HTR-8/SVneo (cell line): ENCODE data around the gene DEK.
"Not testable (repeated sequence)": the region's sequence is repeated elsewhere in the genome, so short reads cannot be mapped to it uniquely, and the experiment has no call there.

Source experiments
- DNase-seq: peaks from one replicate; pipeline ENCODE4 v3.0.0; 2011; ENCODE audit warnings: low spot score, mixed read lengths; ENCODE audit not compliant: insufficient read length
- FAIRE-seq: peaks from 2 replicates; lab custom pipeline; 2011; peaks lifted over from hg19 to GRCh38; lab: Jason Lieb, UNC

The DEK gene

DNA sequence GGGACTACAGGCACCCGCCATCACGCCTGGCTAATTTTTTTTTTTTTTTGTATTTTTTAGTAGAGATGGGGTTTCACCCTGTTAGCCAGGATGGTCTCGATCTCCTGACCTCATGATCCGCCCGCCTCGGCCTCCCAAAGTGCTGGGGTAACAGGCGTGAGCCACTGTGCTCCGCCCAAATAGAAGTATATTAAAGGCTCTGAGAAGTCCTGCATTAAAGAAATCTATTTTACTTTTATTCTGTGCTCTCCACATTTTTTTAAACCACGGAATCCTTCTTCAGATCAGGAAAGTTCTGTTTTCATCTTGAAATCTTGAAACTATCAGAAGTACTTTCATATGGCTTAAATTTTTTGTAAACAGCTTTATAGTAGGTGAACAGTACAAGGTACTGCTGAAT lies 55.6 kb downstream of the DEK start:
- not testable (repeated sequence) for FAIRE-seq

DNA sequence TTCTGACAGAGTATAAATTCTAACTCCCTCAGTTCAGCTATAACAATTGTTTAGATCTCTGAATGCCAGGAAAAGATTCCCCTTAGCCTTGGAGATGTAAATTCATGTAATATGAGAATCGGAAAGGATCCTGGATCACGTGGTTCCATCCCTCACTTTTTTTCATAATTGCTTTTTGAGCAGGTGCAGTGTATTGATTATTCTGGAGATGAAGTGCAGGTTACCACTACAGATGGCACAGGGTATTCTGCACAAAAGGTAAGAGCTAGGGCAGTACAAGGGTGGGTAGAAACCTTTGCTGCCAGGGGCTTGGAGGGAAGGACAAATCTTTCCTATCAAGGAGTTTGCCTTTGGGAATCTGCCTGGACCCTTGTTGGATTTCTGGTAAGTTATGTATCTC lies 56.4 kb downstream of the DEK start:
- FAIRE-seq (no peak), DNase-seq (no peak)

More for the DNA sequence above, 55.6 kb downstream of the DEK start:
- DNase-seq, result not testable (repeated sequence)

DNA sequence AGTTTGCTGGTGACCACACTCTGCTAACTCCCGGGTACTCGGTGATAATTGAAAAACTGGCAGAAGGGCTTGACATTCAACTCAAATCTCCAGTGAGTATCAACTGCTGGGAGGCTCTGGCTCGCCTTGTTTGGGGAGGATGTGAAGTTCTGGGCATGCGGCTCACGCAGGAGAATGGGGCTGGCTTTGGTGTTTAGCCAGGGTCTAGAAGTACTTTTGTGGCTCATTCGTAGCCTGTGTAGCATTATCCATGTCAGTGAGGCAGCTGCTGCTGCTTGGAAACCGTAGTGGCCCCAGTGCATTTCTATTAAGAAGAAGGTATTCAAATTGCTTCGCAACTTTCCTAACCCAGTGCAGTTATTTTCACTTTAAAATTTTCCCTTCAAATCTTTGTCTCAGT lies 56.9 kb downstream of the DEK start:
- no peak for FAIRE-seq
- no peak for DNase-seq

DNA sequence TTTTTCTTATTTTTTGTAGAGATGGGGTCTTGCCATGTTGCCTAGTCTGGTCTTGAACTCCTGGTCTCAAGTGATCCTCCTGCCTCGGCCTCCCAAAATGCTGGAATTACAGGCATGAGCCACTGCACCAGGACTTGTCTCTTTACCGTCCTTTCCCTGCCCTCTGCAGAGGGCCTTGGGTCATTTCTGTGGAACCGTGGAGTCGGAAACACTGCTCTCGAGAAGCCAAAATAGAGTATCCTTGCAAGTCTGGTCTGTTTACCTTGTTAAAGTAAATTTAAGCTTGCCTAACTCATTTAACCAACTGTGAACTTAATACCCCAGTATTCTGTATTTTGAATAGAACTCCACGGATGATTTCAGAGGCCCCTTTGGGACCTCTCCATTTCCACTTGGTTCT lies 57.7 kb downstream of the DEK start:
- DNase-seq (no peak), FAIRE-seq (no peak)

DNA sequence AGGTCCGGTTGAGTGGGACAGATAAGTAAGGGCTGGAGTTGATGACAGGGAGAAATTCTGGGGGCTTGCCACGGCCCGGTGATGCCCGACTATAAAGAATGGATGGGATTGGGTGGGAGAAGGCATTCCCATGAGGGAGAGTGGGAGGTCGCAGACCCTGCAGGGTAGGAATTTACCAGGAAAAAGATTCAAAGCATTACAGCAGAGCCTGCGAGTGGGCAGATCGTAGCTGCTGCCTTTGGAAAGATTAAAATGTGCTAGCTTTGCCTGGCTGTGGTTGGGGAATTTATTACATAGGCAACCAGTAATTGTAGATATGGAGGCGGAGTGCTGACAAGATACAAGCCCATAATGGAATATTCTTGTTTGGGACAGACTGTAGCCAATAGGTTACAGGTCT lies 59.6 kb downstream of the DEK start:
- DNase-seq (no peak), FAIRE-seq (no peak)

DNA sequence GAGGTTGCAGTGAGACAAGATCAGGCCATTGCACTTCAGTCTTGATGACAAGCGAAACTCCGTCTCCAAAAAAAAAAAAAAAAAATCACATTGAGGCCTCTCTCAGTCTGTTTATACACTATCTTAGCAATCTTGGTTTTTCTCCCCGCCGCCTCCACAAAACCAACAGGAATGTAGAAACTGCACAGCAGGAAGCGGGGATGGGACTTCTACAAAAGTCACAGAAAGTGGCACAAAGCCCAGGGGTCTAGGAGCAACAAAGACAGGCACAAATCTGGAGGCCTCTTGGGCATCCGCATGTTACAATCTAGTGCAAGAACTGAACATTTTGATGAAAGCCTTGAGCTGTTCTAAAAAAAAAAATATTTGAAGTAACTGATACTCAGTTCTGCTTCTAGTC lies 60.5 kb downstream of the DEK start:
- no peak for FAIRE-seq

DNA sequence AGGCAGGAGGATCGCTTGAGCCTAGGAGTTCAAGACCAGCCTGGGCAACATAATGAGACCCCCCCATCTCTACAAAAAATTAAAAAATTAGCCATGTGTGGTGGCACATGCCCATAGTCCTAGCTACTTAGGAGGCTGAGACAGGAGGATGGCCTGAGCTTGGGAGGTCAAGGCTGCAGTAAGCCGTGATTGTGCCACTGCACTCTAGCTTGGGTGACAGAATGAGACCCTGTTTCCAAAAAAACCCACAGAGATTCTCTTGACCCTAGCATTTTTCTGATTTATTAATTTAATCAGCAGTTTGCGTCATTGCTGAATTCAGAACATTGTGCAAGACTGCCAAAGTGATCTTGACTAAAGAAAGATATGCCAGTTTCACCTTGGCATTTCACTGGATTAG lies 72.3 kb downstream of the DEK start:
- no peak for DNase-seq
- FAIRE-seq, result no peak

More for the DNA sequence above, 60.5 kb downstream of the DEK start:
- DNase-seq, result no peak

DNA sequence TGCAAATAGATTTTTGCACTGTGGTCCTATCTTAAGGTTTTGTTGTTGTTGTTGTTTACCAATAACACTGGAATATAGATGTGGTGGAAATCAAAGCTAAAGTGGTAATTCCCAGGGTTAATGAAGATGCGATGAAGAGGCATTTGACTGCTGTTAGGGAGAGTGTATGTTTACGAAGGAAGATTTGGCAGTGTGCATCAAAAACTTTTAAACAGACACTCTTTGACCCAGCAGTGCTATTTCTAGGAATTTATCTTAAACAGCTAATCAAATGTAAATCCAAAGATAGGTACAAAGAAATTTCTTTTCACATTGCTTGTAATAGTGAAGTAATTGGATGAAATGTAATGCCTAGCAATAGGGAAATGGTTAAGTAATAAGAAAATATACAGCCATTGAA lies 75.1 kb downstream of the DEK start:
- DNase-seq (no peak), FAIRE-seq (no peak)

DNA sequence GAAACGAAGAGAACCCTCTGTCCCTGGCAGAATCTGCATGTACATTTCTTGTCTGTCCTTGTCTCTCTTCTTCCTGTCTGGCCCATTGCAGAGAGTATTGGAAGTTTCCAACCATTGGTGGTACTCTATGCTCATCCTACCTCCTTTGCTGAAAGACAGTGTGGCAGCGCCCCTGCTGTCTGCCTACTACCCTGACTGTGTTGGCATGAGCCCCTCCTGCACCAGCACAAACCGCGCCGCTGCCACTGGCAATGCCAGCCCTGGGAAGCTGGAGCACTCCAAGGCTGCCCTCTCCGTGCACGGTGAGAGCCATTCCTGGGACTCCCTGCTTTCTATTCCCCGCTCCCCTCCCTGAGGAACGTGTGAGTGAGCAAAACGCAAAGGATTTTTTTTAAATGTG lies 76.6 kb downstream of the DEK start:
- no peak for DNase-seq
- no peak for FAIRE-seq

DNA sequence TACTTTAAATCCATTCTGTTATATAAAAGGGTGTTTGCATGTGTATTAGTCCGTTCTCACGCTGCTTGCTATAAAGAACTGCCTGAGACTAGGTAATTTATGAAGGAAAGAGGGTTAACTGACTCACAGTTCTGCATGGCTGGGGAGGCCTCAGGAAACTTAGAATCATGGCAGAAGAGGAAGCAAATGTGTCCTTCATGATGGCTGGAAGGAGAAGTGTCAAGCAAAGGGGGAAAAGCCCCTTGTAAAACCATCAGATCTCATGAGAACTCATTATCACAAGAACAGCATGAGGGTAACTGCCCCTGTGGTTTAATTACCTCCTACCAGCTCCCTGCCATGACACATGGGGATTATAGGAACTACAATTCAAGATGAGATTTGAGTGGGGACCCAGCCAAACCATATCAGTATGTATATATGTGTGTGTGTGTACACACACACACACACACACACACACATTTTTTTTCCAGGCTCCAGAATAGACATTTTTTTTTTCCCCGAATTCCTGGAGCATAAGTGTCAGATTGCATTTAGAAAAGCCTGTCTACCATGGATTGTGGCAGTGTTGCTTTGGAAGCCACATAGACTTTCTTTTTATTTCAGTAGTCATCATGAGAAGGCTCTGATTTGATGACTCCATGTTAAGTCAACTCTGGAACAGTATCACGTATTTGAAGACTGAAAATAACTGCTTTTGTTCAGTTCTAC lies 77.6 kb downstream of the DEK start:
- DNase-seq (no peak), FAIRE-seq (no peak)

DNA sequence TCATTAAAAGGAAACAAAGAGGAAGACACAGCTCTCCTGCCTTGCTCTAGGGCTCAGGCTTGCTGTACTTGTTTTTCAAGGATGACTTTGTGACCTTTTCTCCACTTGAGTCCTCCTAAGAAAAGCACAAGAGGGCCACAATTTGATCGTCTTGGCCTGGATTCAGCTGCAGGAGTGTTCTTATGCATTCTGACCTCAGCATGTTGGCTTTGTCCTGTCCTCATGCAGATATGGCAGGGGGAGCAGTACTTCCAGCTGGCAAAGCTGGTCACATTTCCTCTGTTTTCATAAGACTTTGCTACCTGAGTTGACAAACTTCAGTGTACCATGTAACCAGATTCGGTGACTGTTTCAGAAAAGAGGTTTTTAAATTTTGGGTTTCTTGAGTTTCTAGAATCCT lies 78.3 kb downstream of the DEK start:
- DNase-seq (no peak), FAIRE-seq (no peak)

DNA sequence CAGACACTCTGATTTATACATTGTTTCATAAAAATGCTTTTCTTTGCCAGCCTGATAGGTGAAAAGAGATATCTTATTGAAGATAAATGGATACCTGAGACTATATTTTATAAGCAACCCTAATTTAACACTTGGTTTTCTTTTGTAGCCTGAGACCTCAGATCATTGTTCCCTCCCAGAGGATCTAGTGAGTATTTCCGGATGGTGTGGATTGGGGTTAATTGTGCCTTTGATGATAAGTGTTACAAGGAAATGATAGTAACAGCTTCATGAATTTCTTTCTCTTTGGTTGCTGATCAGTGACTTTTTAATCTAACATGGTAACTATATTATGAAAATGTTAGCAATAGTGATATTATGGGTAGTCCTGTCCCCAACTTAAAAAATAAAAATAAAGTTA lies 78.7 kb downstream of the DEK start:
- DNase-seq, result no peak
- FAIRE-seq, result no peak

DNA sequence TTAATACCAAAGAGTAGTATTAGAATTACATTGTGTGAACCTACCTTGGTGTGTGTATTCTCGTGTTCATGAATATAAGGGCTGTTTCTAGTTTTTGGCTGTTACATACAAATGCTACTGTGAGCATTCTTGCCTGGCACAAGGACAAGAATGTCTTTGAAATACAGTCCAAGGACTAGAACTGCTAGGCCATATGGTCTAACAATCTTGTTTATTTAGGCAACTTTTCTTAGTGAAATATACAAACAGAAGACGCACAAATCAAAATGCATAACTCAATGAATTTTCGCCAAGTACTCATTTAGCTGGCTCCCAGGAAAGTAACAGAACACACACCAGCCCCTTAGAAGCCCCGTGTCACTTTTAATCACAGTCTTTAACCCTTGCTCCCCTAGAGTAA lies 80.6 kb downstream of the DEK start:
- FAIRE-seq (no peak), DNase-seq (no peak)

DNA sequence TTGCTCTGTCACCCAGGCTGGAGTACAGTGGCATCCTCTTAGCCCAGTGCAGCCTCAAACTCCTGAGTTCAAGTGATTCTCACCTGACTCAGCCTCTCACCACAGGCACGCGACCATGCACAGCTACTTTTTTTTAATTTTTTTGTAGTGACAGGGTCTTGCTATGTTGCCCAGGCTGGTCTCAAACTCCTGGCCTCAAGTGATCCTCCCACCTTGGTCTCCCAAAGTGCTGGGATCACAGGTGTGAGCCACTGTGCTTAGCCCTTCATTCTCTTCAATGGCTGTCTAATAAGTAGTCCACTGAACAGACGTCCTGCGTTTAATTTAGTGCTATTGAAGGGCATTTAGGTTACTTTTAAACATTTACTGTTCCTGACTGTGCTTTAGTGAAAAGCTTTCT lies 81.8 kb downstream of the DEK start:
- DNase-seq, result no peak
- FAIRE-seq, result no peak

DNA sequence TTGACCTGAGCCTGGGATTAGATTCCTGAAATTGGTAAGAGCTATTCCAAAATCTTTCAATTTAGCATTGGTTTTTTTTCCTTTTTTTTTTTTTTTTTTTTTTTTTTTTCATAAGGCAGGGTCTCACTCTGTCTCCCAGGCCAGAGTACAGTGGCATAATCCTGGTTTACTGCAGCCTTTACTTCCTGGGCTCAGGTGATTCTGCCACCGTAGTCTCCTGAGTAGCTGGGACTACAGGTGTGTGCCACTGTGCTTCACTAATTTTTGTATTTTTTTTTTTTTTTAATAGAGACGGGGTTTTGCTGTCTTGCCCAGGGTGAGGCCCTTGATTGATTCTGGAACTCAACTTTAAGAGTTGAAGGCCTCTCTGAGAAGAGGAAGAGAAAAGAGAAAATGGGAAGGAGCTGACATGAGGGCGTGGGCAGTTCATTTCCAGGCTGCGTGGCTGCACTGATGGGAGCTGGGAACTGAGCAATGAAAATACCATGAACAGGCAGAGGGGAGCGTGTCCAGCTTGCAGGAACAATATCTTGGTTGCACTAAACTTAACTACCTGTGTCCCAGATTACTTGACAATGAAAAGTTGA lies 84.5 kb downstream of the DEK start:
- DNase-seq (no peak), FAIRE-seq (no peak)

DNA sequence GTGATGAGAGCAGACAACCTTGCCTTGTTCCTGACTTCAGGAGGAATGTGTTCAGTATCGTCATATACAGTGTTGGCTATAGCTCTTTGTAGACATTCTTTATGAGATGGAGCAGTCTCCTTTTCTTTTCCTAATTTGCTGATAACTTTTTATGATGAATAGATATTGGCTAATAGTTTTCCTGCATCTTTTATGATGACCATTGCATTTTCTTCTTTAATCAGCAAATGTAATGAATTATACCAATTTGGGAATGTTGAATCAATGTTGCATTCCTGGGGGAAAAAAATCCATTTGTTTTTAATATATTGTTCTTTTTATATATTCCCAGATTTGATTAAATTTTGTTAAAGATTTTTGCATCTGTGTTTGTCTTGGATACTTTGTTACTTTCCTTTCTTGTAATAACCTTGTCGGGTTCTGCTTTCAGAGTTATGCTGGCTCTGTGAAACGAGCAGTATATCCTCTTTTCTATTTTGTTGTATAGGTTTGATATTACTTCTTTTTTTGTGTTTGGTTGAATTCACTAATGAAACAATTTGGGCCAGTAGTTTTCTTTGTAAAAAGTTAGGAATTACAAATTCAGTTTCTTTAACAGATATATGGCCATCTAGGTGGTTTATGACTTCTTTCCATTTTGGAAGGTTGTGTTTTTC lies 85.2 kb downstream of the DEK start:
- DNase-seq (no peak), FAIRE-seq (no peak)

DNA sequence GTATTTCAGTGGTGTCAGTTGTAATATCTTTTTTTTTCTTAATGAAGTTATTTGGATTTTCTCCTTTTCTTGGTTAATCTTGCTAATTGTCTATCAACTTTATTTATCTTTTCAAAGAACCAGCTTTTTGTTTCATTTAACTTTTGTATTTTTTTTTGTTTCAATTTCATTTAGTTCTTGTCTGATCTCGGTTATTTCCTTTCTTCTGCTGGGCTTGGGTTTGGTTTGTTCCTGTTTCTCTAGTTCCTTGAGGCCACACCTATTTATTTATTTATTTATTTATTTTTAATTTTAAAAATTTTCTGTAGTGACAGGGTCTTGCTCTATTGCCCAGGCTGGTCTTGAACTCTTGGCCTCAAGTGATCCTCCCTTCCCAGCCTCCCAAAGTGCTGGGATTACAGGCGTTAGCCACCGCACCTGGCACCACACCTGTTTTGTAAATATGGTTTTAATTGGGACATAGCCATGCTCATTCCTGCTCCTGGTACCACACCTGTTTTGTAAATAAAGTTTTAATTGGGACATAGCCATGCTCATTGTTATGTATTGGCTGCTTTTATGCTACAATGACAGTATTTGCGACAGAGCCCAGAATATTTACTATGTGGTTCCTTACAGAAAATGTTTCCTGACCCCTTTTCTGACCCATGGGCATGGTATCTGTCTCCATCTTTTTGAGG lies 86.9 kb downstream of the DEK start:
- DNase-seq, result no peak
- no peak for FAIRE-seq

DNA sequence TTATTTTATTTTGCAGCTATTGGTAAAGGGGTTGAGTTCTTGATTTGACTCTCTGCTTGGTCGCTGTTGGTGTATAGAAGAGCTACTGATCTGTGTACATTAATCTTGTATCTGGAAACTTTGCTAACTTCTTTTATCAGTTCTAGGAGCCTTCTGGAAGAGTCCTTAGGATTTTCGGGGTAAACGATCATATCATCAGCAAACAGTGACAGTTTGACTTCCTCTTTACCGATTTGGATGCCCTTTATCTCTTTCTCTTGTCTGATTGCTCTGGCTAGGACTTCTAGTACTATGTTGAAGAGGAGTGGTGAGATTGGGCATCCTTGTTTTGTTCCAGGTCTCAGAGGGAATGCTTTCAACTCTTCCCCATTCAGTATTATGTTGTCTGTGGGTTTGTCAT lies 88.1 kb downstream of the DEK start:
- DNase-seq, FAIRE-seq: not testable (repeated sequence)
